ENCODE measurements around the gene RYR2. TPM values are rescaled to one million over a fixed set of nuclear protein-coding genes. Genes with fewer than 3 reads are reported as not detected.

RYR2 gene
- total and polyA plus RNA-seq, 2 of the 8 experiments (the other 6 are each of a cell fraction or from before 2014, with no cell fraction given) = 1.3 to 4.4 TPM

DNA sequence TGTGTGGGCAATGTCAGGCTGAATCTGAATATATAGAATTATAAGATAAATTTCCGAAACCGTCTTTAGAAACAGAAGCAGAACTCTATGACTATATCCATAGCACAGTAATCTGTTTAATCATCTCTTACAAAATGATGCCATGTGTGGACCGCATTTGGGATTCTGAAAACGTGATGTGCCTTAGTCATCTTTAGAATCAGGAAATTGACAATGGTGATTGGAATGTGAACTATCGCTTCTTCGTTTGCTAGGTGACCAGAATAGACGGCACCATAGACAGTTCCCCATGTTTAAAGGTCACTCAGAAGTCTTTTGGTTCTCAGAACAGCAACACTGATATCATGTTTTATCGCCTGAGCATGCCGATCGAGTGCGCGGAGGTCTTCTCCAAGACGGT is 548.4 kb downstream of the RYR2 start:
- POLR2A ChIA-PET (ENCODE audit: partially characterized antibody) = no interaction called here
- Histone ChIP-seq H2AFZ (ENCODE audit: low read length) (no peak overlapping the region), H3K4me1 (replicated peaks in 1 of 4; ENCODE audit: control insufficient read depth in 3 of 4, insufficient read depth in 4 of 4, low read length in 3 of 4) (no peaks in the 10 kb centered on the region), H3K56ac (replicated peaks; ENCODE audit: insufficient read length, low read depth, low read length) (no peak overlapping the region), H3K14ac (ENCODE audit: insufficient read length) (no peak overlapping the region), H3K4ac (replicated peaks; ENCODE audit: insufficient read length, low read depth, low read length) (no peak overlapping the region), H3K79me1 (ENCODE audit: low read depth, low read length) (no peaks in the 10 kb centered on the region), H3K9ac (replicated peaks in 1 of 4; ENCODE audit: extremely low read depth in 1 of 4, low read depth in 3 of 4, low read length in 3 of 4) (no peak overlapping the region), H2AK5ac (ENCODE audit: low read depth, low read length) (no peak overlapping the region), H3K23me2 (ENCODE audit: low read depth, low read length) (no peaks in the 10 kb centered on the region), H3K27me3 (replicated peaks in 1 of 4; ENCODE audit: control insufficient read depth in 3 of 4, extremely low read depth in 1 of 4, insufficient read depth in 3 of 4, low read length in 3 of 4) (no peaks in the 10 kb centered on the region), H3K23ac (ENCODE audit: insufficient read length) (no peak overlapping the region), H3K79me2 (ENCODE audit: control insufficient read depth in 1 of 2, insufficient read depth in 2 of 2, low read length in 2 of 2) (no peaks in the 10 kb centered on the region), H4K5ac (ENCODE audit: insufficient read length, low read depth, low read length) (no peak overlapping the region), H2BK20ac (ENCODE audit: low read length) (no peak overlapping the region), H4K20me1 (replicated peaks in 1 of 2; ENCODE audit: control insufficient read depth in 1 of 2, insufficient read depth in 2 of 2, low read length in 2 of 2) (no peaks in the 10 kb centered on the region), H2BK15ac (ENCODE audit: low read length) (no peak overlapping the region), H3K9me3 (ENCODE audit: insufficient read depth in 2 of 2, low read depth in 1 of 2, low read length in 1 of 2) (no peaks in the 10 kb centered on the region), H2BK5ac (ENCODE audit: low read depth, low read length) (no peak overlapping the region), H3K36me3 (ENCODE audit: control insufficient read depth in 2 of 4, insufficient read depth in 4 of 4, low read length in 3 of 4) (no peaks in the 10 kb centered on the region), H3K27ac (ENCODE audit: low read depth, low read length) (no peak overlapping the region), H2BK12ac (ENCODE audit: low read depth, low read length) (no peak overlapping the region), H3K4me2 (ENCODE audit: insufficient read depth in 1 of 2, low read depth in 2 of 2, low read length in 2 of 2) (no peak overlapping the region), H3K18ac (ENCODE audit: extremely low read depth, low read length) (no peak overlapping the region), H3K4me3 (ENCODE audit: extremely low read depth in 1 of 4, insufficient read depth in 2 of 4, low read depth in 3 of 4, low read length in 4 of 4) (no peak overlapping the region), H4K91ac (replicated peaks; ENCODE audit: insufficient read length, low read length) (no peak overlapping the region), H2BK120ac (replicated peaks; ENCODE audit: low read depth, low read length) (no peak overlapping the region), H4K8ac (ENCODE audit: extremely low read depth, insufficient read depth, low read length) (no peak overlapping the region)
- CTCF ChIA-PET (ENCODE audit: partially characterized antibody) = interaction anchor here (0.7 to 1.4 kb wide), 3 partner anchors 64 to 217 kb away, joined by 3 to 5 read pairs (median 3); no protein-coding TSS in a partner anchor
- DNase-seq (ENCODE audit: low read depth in 1 of 2, low spot score in 2 of 2) (no peak), FAIRE-seq (no peak)
- TF ChIP-seq POLR2AphosphoS5 (IDR thresholded peaks at IDR 0.05; ENCODE audit: low read depth, low read length) = no peak
- 97% methylated on average over 13 of the region's 13 CpGs; no CpG with 5 or more reads in 1 of the 2 experiments for WGBS, 2 experiments (ENCODE audit: extremely low coverage in 1 of 2, insufficient coverage in 1 of 2, insufficient read length in 1 of 2, insufficient replicate concordance in 2 of 2, low coverage in 1 of 2, low lambda C conversion rate in 2 of 2, missing lambda C conversion rate in 1 of 2)
